HG02870 (cell line): ENCODE data around the gene H3-3A.
"Not testable (repeated sequence)": the region's sequence is repeated elsewhere in the genome, so short reads cannot be mapped to it uniquely, and the experiment has no call there.

ENCODE experiments used
- ATAC-seq: cut with Tn5 transposase; IDR thresholded peaks from one replicate; pipeline ENCODE4 v1.9.1; 2021; ENCODE audit warnings: mild to moderate bottlenecking, moderate library complexity; ENCODE audit not compliant: unreplicated experiment

H3-3A gene

GRCh38 chr1:226083302-226084101, 21.0 kb downstream of the H3-3A start:
- peak; percentile 91 for ATAC-seq

GRCh38 chr1:226085675-226086285, 23.3 kb downstream of the H3-3A start:
- ATAC-seq: no peak

GRCh38 chr1:226086776-226087175, 24.3 kb downstream of the H3-3A start:
- ATAC-seq: no peak

GRCh38 chr1:226091461-226091860, 28.9 kb downstream of the H3-3A start:
- ATAC-seq: no peak

- ATAC-seq: not testable (repeated sequence)
Measured at GRCh38 chr1:226092048-226092820, 29.7 kb downstream of the H3-3A start.

GRCh38 chr1:226092965-226093364, 30.4 kb downstream of the H3-3A start:
- no peak for ATAC-seq

GRCh38 chr1:226093621-226094020, 31.1 kb downstream of the H3-3A start:
- ATAC-seq: no peak

GRCh38 chr1:226094451-226094850, 31.9 kb downstream of the H3-3A start:
- no peak for ATAC-seq

- no peak for ATAC-seq
Measured at GRCh38 chr1:226095286-226095685, 32.8 kb downstream of the H3-3A start.

- no peak for ATAC-seq
Measured at GRCh38 chr1:226097866-226098625, 35.5 kb downstream of the H3-3A start.

GRCh38 chr1:226098870-226099835, 36.6 kb downstream of the H3-3A start:
- no peak for ATAC-seq

GRCh38 chr1:226100436-226101391, 38.2 kb downstream of the H3-3A start:
- no peak for ATAC-seq

GRCh38 chr1:226104671-226105121, 42.2 kb downstream of the H3-3A start:
- no peak for ATAC-seq

- no peak for ATAC-seq
Measured at GRCh38 chr1:226107471-226108460, 45.2 kb downstream of the H3-3A start.

GRCh38 chr1:226108935-226109828, 46.7 kb downstream of the H3-3A start:
- ATAC-seq: no peak

GRCh38 chr1:226109829-226110248, 47.3 kb downstream of the H3-3A start:
- ATAC-seq: peak; percentile 66
